Measurements from ENCODE around the gene TCF7L2.

DNA sequence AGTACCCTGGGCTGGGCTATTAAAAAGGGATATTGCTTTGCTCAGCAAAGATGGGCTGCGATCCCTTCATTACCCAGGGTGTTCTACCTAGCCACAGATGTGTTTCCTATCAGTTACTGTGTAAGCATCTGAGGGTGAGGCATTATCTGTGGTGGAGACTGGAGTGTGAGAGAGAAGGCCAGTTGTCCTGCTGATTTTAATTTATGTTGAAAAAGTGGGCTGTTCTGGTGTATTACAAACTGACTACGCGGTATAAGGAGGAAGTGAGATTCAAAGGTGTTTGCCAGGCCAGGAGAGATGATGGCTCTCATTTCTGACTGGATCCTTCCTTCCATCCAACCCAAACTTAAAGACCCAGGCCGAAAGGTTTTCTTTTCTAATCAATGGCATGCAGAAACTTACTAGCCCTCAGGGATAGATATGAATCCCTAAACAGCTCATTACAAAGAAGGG lies 7.6 kb downstream of the TCF7L2 start:
- TF ChIP-seq GATA2 (IDR thresholded peaks at IDR 0.05; ENCODE audit: low read depth, low read length) = no peak
- no peak for TF ChIP-seq GATA3 (IDR thresholded peaks at IDR 0.05; ENCODE audit: low read depth, low read length)

All from SH-SY5Y (cell line).